Gastrocnemius medialis (tissue), 4 donors: ENCODE results near the gene S100A11.

Source experiments
- CTCF ChIP-seq, 5 experiments: fragments of 450-650 bp in 3 of 5; fragments of 200-600 bp in 2 of 5; sonication (generic) in 2 of 5; IDR thresholded peaks in 4 of 5; conservative IDR thresholded peaks in 1 of 5; 1 replicate in 4 of 5; 2 replicates in 1 of 5; pipeline ENCODE4 v1.5.1; 2016 to 2019; ENCODE audit warnings: antibody characterized with exemption in 5 of 5, mild to moderate bottlenecking in 3 of 5, moderate library complexity in 3 of 5
- POLR2A ChIP-seq, 2 donors: fragments of 450-650 bp; IDR thresholded peaks; one replicate each; pipeline ENCODE4 v1.6.1; 2017; ENCODE audit warnings: antibody characterized with exemption in 2 of 2, mild to moderate bottlenecking in 2 of 2, moderate library complexity in 2 of 2

GRCh38 chr1:152026895-152027294, 9.9 kb downstream of the S100A11 start:
- TF ChIP-seq CTCF (IDR thresholded peaks at IDR 0.05 in 4 of 5, conservative IDR thresholded peaks at IDR 0.05 in 1 of 5) = no peak
- TF ChIP-seq POLR2A (IDR thresholded peaks at IDR 0.05) = no peak
